GF-D8 (cell line): Measurements from ENCODE around the gene RLIM.

Experiments used
- DNase-seq: peaks from one replicate; lab custom pipeline; 2025; lab: John Stamatoyannopoulos, UW

Gene RLIM

GRCh38 chrX:74536152-74536831 is 78.1 kb downstream of the RLIM start:
- no peak for DNase-seq

DNA sequence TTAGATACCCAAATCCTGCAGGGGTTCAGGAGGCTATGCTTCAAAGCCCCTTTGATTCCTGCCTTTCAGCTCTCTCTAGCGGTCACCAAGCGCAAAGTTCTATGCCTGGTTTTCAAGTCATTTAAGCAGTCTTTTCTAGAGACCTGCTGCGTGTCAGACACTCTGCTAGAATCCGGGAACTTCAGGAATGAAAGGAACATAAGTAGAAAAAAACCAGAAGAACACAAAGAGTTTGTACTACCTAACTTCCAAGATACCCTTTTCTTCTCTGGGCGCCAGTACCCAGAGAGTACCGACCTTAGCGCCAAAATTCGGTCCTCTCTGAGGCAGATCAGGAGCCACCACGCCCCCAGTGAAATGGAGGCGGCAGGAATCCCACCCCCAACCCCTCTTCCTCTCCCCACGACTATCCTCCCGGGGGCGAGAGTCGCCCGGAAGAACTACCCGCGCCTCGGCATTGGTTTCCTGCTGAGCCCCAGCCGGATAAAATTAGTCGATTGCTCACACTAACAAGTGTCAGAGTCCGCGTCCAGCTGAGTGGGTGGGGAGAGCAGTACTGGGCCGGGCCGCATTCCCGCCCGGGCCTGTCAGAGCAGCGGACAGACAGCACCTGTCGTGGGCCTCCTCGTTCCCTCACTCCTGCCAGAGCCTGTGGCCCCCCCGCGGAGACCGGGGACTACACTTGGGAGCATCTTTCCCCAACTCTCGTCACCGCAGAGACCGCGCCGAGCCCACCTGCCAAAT is 78.8 kb downstream of the RLIM start:
- DNase-seq = no peak
